ENCODE data around the gene KRT6A.

Gene KRT6A

DNA sequence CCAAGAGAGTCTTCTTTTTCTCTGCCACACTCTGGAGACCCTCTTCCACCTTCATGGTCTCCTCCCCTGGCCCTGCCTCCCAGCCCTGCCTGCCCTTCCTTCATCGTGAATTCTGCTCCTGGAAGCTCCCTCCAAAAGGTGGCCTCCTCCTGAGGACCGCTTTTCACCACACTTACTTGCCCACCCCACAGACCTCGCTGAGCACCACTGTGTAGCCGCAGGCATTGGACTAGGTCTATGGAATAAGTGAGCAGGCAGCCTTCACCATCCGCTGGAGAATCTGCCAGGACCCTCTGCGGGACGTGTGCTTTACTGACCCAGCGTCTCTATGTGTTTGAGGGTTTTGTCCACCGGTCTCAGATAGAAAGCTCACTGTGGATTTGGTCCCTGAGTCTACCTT, 36.8 kb upstream of the KRT6A start:
- Histone ChIP-seq H3K27ac (no peak overlapping the region), H3K4me3 (no peak overlapping the region)
- DNase-seq (ENCODE audit: low spot score): no peak
- TF ChIP-seq, protein P1, sequence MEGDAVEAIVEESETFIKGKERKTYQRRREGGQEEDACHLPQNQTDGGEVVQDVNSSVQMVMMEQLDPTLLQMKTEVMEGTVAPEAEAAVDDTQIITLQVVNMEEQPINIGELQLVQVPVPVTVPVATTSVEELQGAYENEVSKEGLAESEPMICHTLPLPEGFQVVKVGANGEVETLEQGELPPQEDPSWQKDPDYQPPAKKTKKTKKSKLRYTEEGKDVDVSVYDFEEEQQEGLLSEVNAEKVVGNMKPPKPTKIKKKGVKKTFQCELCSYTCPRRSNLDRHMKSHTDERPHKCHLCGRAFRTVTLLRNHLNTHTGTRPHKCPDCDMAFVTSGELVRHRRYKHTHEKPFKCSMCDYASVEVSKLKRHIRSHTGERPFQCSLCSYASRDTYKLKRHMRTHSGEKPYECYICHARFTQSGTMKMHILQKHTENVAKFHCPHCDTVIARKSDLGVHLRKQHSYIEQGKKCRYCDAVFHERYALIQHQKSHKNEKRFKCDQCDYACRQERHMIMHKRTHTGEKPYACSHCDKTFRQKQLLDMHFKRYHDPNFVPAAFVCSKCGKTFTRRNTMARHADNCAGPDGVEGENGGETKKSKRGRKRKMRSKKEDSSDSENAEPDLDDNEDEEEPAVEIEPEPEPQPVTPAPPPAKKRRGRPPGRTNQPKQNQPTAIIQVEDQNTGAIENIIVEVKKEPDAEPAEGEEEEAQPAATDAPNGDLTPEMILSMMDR (IDR thresholded peaks at IDR 0.05): no peak

DNA sequence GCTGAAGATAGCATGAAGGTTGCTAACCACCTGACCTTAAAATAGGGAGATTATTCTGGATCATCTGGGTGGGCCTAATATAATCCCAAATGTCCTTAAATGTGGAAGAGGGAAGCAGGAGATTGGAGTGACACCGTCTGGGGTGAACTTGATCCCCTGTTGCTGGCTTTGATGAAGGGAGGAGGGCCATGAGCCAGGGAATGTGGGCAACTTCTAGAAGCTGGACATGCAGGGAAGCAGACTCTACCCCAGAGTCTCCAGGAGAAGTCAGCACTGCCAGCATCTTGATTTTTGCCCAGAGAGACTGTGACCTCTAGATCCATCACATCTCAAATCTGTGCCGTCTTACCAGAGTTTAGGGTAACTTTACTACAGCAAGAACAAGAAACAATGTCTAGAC, 36.4 kb upstream of the KRT6A start:
- TF ChIP-seq, protein P1 (IDR thresholded peaks at IDR 0.05): no peak
- Histone ChIP-seq H3K4me3 (no peak overlapping the region), H3K27ac (no peak overlapping the region)
- DNase-seq (ENCODE audit: low spot score): no peak

DNA sequence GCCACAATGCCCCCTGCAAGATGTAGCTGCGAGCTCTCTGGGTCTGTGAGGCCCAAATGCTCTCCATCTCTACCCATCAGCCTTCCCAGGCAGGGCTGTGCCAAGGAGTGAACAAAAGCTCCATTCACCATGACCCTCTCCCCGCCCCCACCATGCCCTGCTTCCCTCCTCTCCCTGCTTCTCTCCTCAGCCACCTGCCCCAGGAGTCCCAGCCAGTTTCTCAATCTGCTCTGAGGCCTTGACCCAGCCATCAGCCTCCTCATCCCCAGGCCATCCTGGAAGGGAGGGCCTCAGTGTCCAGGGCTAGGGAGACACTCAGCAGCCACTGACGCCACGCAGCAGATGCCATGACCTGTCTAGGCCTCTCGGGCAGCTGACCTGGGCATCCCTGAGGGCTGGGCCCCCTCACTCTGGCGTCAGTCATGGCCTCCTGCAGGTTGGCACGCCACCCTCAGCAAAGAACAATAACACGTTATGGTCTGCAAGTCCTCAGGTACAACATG, 35.6 kb upstream of the KRT6A start:
- TF ChIP-seq, protein P1 (IDR thresholded peaks at IDR 0.05): no peak
- H3K4me3 ChIP-seq: no peak overlapping the region
- DNase-seq (ENCODE audit: low spot score): peak; percentile 57
- no peak overlapping the region for H3K27ac ChIP-seq

DNA sequence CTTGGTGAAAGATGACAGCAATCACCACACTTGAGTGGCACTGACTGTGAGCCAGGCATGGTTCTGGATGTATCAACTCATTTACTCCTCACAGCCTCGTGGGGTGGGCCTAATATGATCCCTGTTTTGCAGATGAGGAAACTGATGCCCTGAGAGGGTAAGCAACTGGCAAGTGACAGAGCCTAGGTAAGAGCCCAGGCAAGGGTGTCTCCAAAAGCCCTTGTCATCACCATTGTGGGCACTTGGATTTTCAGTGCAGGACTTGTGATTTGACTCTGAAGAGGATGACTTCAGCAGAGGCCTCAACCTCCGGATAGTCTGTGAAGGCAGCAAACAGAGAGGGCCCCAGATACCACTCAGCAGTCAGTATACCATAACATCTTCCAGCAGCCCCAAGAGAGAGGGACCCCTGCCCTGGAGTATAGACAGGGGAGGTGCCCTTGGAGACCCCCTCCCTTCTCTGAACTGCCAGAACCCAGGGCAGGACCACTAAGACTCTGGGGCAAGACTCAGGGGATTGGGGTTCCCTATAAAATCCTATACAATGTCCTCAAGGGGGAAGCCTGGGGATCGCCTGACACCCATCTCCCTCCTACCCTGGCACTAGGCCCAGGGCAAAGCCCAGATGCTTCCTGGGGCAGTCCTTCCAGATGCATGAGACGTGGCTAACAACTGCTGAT, 34.2 kb upstream of the KRT6A start:
- no peak overlapping the region for H3K27ac ChIP-seq
- peak; percentile 45 for DNase-seq (ENCODE audit: low spot score)
- TF ChIP-seq, protein P1 (IDR thresholded peaks at IDR 0.05): no peak

DNA sequence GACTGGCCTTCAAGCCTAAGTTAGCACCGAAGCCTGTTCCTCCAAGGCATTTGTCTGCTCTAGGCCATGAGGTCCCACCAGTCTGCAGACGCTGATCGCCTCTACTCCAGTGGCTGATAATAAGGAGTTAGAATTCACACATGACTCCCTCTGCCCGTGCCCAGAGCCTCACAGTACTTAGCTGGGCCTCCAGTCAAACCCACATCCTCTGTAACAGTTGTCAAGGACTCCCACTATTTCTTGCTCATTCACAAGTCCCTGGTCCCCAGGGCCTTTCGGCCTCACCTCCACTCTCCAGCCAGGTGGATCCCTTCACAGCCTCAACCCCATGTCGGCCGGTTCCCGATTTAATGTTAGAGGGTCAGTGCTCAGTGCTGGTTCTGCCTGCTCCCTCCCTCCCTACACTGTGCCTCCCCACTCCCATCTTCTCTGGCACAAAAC, 33.5 kb upstream of the KRT6A start:
- TF ChIP-seq, protein P1 (IDR thresholded peaks at IDR 0.05): no peak
- H3K4me3 ChIP-seq: no peak overlapping the region
- no peak overlapping the region for H3K27ac ChIP-seq
- peak; percentile 66 for DNase-seq (ENCODE audit: low spot score)

More for the DNA sequence above, 34.2 kb upstream of the KRT6A start:
- no peak overlapping the region for H3K4me3 ChIP-seq

DNA sequence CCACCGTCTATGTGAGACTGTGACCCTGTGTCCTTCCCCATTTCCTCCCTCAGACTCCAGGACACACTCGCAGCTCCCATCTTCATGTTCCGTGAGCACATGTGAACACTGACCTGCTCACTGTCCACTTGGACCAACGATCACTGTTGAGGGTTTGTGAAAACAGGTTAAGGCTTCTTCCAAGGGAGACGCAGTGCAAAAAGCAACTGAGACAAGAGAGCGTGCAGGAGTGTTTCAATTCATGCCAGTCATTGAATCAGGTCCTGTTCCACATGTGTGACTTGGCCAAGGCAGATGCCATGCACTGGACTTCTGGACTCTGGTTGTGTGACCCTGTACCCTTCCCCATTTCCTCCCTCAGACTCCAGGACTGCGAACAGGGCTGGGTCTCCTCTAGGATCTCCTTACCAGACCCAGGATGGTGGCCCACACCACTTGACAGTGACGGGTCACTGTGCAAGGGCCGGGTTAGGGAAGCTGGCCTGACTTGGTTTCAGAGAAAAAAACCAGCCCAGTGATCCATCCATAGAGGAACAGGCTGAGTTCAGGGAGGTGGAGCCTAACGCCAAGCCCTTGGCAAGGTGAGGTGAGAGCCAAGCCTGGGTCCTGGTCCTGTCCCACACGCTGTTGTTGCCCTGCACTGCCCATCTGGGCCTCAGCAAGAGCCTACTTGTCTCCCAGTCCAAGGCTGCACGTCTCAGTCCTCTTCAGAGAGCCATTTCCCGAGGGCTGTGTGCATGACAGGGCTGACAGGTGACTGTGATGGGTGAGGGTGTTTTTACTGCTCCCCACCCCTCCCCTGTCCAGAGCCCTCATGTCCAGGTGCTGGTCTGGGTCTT, 32.8 kb upstream of the KRT6A start:
- DNase-seq (ENCODE audit: low spot score): peak; percentile 59

More for the DNA sequence above, 32.8 kb upstream of the KRT6A start:
- H3K4me3 ChIP-seq: no peak overlapping the region
- no peak overlapping the region for H3K27ac ChIP-seq
- TF ChIP-seq, protein P1 (IDR thresholded peaks at IDR 0.05): no peak
